Caki2 (cell line): ENCODE results near the gene PFKM. TPM values are rescaled to one million over a fixed set of nuclear protein-coding genes. Genes with fewer than 3 reads are reported as not detected.
"Not testable (repeated sequence)": the region's sequence is repeated elsewhere in the genome, so short reads cannot be mapped to it uniquely, and the experiment has no call there.

Experiments
- DNase-seq: peaks from one replicate; pipeline ENCODE4 v3.0.0-alpha.2; 2015; ENCODE audit warnings: low read depth
- in situ Hi-C: cut with HindIII; loops from 2 replicates; pipeline ENCODE4 v1.10.0; 2016; ENCODE audit warnings: low sequenced_read_pairs, low pct_unique_long_range_greater_than_20kb, mixed read lengths
- total RNA-seq: library from RNA; depleted of rRNA; stranded (reverse); fragments of >200 nt; shearing (Covaris generic); gene quantifications from 2 replicates; pipeline ENCODE4 v1.2.3, GENCODE V29; 2014; ENCODE audit warnings: low replicate concordance

The PFKM gene
- total RNA-seq, 1 experiment from 2014 or later = 65.4 TPM

GRCh38 chr12:48142818-48143674 lies 23.9 kb downstream of the PFKM start:
- in situ Hi-C loops = no loop called here

DNA sequence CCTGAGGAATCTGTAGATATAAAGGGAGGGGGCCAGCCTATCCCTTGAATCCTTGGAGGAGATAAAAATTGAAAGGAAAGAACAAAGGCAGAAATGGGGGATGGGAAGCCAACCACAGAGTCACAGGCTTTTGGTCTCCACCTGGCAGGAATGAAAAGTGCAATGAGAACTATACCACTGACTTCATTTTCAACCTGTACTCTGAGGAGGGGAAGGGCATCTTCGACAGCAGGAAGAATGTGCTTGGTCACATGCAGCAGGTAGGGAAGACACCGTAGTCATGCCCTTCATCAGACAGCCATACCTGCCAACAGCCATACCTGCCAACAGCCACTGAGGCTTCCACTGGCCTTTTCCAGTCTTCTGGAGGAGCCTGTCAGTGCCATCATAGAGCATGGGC lies 24.7 kb downstream of the PFKM start:
- no peak for DNase-seq
- in situ Hi-C loops = no loop called here

More at GRCh38 chr12:48142818-48143674, 23.9 kb downstream of the PFKM start:
- no peak for DNase-seq

GRCh38 chr12:48145981-48146380 lies 26.8 kb downstream of the PFKM start:
- no peak for DNase-seq
- in situ Hi-C loops = no loop called here

DNA sequence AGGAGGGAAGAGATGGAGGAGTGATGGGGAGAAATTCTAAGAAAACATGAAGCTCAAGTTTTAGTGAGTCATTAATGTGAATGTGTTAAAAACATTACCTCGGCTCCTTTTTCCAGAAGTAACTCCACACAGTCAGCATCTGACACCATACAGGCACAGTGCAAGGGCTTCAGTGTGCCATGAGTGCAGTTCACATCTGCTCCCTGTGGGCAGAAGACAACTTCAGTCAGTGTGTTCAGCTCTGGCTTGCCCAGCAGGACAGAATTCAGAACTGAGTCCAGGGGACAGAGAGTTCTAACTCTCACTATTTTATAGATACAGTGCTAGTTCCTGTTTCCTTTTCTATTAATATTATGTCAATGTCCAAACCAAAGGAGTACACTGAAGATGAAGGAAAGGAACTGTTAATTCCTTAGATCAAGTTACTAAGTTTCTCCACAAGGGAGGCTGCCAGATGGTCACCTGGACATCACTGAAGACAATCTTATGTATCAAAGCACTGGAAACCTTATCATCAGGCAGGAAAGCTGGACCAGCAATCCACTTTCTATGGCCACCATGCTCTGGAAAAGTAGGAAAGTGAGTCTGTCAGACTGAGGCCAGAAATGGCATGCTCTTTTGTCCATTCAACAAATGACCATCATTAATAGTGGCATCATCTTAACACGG lies 32.1 kb downstream of the PFKM start:
- no peak for DNase-seq
- in situ Hi-C loops = no loop called here

DNA sequence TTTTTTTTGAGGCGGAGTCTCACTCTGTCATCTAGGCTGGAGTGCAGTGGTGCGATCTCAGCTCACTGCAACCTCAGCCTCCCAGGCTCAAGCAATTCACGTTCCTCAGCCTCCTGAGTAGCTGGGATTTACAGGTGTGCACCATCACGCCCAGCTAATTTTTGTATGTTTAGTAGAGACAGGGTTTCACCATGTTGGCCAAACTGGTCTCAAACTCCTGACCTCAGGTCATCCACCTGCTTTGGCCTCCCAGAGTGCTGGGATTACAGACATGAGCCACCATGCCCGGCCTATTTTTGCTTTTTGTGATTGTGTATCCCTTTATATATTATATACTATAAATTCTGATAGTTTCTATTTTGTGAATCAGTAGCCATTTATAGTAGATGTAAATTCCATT lies 36.6 kb downstream of the PFKM start:
- DNase-seq, in situ Hi-C loops: not testable (repeated sequence)

- no peak for DNase-seq
- in situ Hi-C loops = no loop called here
Observed at GRCh38 chr12:48156652-48157017, 37.5 kb downstream of the PFKM start.

GRCh38 chr12:48157018-48157888 lies 38.1 kb downstream of the PFKM start, which contains the start of gene ASB8:
TSS of gene ASB8 (minus strand) at chr12:48157515. CDS start at chr12:48153496, 4,019 bp downstream.
- in situ Hi-C loops = no loop called here
- DNase-seq = peak; percentile 95

DNA sequence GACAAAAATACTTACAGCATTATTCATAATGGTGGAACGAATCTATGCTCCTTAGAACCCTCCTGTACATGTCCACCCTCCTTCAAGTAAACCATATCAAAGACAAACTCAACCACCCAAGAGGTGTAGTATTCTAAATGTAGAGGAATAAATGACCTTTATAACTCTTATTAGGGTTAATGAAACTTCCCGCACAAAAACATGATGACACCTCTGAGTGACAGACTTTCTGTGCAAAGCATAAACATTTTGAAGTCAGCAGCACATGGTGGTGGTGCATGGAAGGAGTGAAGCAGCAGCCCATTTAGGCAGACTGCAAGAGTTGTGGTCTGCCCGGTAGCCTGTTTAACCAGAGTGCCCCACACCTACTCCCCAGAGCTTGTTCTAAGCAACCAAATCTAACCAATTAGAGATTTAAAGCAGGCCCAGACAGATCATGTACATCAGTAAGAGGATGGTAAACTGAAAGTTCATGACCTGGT lies 38.8 kb downstream of the PFKM start:
- DNase-seq = no peak
- in situ Hi-C loops = no loop called here

DNA sequence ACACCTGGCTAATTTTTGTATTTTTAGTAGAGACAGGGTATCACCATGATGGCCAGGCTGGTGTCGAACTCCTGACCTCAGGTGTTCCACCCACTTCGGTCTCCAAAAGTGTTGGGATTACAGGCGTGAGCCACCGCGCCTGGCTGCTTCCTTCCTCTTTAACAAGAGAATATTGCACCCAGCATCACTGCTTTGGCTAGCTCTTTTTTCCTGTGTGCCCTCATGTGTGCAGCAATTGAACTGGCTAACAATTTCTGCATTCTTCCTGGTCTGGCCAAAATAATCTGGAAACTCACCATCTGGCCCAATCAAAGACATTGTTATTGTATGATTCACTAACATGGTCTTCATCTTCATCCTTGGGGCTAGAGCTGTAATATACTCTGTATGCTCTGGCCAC lies 40.9 kb downstream of the PFKM start:
- in situ Hi-C loops = no loop called here
- no peak for DNase-seq

DNA sequence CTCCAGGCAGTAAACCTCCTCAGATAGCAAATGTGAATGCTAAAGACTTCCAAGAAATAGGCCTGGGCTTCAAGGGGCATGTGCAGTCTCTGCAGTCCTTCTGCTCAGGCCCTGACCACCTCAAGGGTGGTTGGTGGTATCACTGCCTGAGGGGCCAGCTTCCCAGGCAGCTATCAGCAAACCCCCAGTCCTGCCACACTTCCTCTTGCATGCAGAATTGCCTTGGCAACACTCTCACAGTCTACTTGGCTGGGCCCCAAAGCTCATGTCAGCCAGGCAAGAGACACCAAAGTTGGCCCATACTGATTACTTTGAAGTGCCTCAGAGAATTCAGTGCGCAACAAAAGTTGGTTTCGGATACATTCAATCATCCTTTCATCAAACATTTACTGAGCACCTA lies 41.6 kb downstream of the PFKM start:
- in situ Hi-C loops = no loop called here
- no peak for DNase-seq

GRCh38 chr12:48163150-48163747 lies 44.1 kb downstream of the PFKM start:
- in situ Hi-C loops = no loop called here
- no peak for DNase-seq

- no peak for DNase-seq
- in situ Hi-C loops = no loop called here
Observed at GRCh38 chr12:48164451-48164850, 45.3 kb downstream of the PFKM start.

GRCh38 chr12:48165089-48165981 lies 46.2 kb downstream of the PFKM start:
- in situ Hi-C loops = no loop called here
- peak; percentile 22 for DNase-seq

- in situ Hi-C loops = no loop called here
- DNase-seq = no peak
Observed at GRCh38 chr12:48169011-48169410, 49.8 kb downstream of the PFKM start.

- no peak for DNase-seq
- in situ Hi-C loops = no loop called here
Observed at GRCh38 chr12:48175613-48176416, 56.7 kb downstream of the PFKM start.

GRCh38 chr12:48176417-48176751 lies 57.2 kb downstream of the PFKM start:
- in situ Hi-C loops = no loop called here
- no peak for DNase-seq

- in situ Hi-C loops = no loop called here
- DNase-seq = no peak
Observed at GRCh38 chr12:48177982-48178381, 58.8 kb downstream of the PFKM start.
